GM23248 (cell line): ENCODE measurements around the gene VPS41. TPM values are rescaled to one million over a fixed set of nuclear protein-coding genes. Genes with fewer than 3 reads are reported as not detected.

Source experiments
- DNase-seq: peaks from one replicate; pipeline ENCODE4 v3.0.0-alpha.2; 2015
- H2AFZ ChIP-seq: fragments of 200-600 bp; sonication (generic); 2 replicates; pipeline ENCODE4 v1.6.1; 2016; ENCODE audit warnings: antibody characterized with exemption
- H3F3A ChIP-seq: fragments of 200-600 bp; sonication (generic); 2 replicates; pipeline ENCODE4 v1.6.1; 2016; ENCODE audit warnings: mild to moderate bottlenecking, antibody characterized with exemption, mixed run types; ENCODE audit not compliant: insufficient read depth
- H3K27ac ChIP-seq: fragments of 200-600 bp; sonication (generic); 2 replicates; pipeline ENCODE4 v1.5.1; 2016; ENCODE audit warnings: mild to moderate bottlenecking
- H3K27me3 ChIP-seq: fragments of 200-600 bp; sonication (generic); replicated peaks from 2 replicates; pipeline ENCODE4 v1.6.1; 2016; ENCODE audit warnings: mild to moderate bottlenecking; ENCODE audit not compliant: insufficient read depth
- H3K36me3 ChIP-seq: fragments of 200-600 bp; sonication (generic); 2 replicates; pipeline ENCODE4 v1.6.1; 2016; ENCODE audit warnings: low read depth, mild to moderate bottlenecking
- H3K4me1 ChIP-seq: fragments of 200-600 bp; sonication (generic); 2 replicates; pipeline ENCODE4 v1.6.1; 2016; ENCODE audit warnings: mild to moderate bottlenecking; ENCODE audit not compliant: insufficient read depth
- H3K4me2 ChIP-seq: fragments of 200-600 bp; sonication (generic); one replicate; pipeline ENCODE4 v1.6.1; 2016; ENCODE audit warnings: mild to moderate bottlenecking; ENCODE audit not compliant: unreplicated experiment
- H3K4me3 ChIP-seq: fragments of 200-600 bp; sonication (generic); 2 replicates; pipeline ENCODE4 v1.5.1; 2016; ENCODE audit warnings: mild to moderate bottlenecking
- H3K79me2 ChIP-seq: fragments of 200-600 bp; sonication (generic); 2 replicates; pipeline ENCODE4 v1.6.1; 2016; ENCODE audit warnings: mild to moderate bottlenecking; ENCODE audit not compliant: insufficient read depth
- H3K9ac ChIP-seq: fragments of 200-600 bp; sonication (generic); 2 replicates; pipeline ENCODE4 v1.6.1; 2016; ENCODE audit warnings: mild to moderate bottlenecking
- H3K9me2 ChIP-seq: fragments of 200-600 bp; sonication (generic); 2 replicates; pipeline ENCODE4 v1.6.1; 2016; ENCODE audit warnings: mixed run types, mild to moderate bottlenecking, moderate library complexity; ENCODE audit not compliant: insufficient read depth
- H3K9me3 ChIP-seq: fragments of 200-600 bp; sonication (generic); one replicate; pipeline ENCODE4 v1.6.1; 2017; ENCODE audit warnings: low read depth
- H4K20me1 ChIP-seq: fragments of 200-600 bp; sonication (generic); 2 replicates; pipeline ENCODE4 v1.6.0; 2016; ENCODE audit not compliant: insufficient read depth
- EZH2 ChIP-seq: fragments of 200-600 bp; sonication (generic); IDR thresholded peaks from 2 replicates; pipeline ENCODE4 v1.6.1; 2018; ENCODE audit warnings: antibody characterized with exemption, mild to moderate bottlenecking; ENCODE audit not compliant: insufficient read depth, poor library complexity, severe bottlenecking
- EZH2phosphoT487 ChIP-seq: fragments of 200-600 bp; sonication (generic); IDR thresholded peaks from 2 replicates; pipeline ENCODE4 v1.6.1; 2018; ENCODE audit warnings: antibody characterized with exemption, moderate library complexity, mild to moderate bottlenecking, low read depth; ENCODE audit not compliant: insufficient read depth
- WGBS, 2 experiments: methylation state at CpG; one replicate each; pipeline ENCODE4 v1.1.6; 2015 to 2017; ENCODE audit warnings: low lambda C conversion rate in 2 of 2, low coverage in 1 of 2; ENCODE audit errors: missing lambda C conversion rate in 2 of 2; 5-methylcytosine and 5-hydroxymethylcytosine counted together
- in situ Hi-C: fragments of 300-500 bp; cut with MboI; formaldehyde crosslinking; loops from 2 replicates; pipeline ENCODE4 v1.15.0; 2020
- polyA plus RNA-seq: library from polyadenylated mRNA; unstranded; fragments of >200 nt; fragmentation: Nextera tagmentation; extraction: Ambion mirVana; gene quantifications from 2 replicates; pipeline ENCODE4 v1.2.1, GENCODE V29; 2016
- total RNA-seq: library from RNA; depleted of rRNA; stranded (reverse); fragments of >200 nt; shearing (Covaris generic); gene quantifications from 2 replicates; pipeline ENCODE4 v1.2.3, GENCODE V29; 2014

The VPS41 gene
- total and polyA plus RNA-seq, 2 experiments from 2014 or later: 30.9 to 36.4 TPM

DNA sequence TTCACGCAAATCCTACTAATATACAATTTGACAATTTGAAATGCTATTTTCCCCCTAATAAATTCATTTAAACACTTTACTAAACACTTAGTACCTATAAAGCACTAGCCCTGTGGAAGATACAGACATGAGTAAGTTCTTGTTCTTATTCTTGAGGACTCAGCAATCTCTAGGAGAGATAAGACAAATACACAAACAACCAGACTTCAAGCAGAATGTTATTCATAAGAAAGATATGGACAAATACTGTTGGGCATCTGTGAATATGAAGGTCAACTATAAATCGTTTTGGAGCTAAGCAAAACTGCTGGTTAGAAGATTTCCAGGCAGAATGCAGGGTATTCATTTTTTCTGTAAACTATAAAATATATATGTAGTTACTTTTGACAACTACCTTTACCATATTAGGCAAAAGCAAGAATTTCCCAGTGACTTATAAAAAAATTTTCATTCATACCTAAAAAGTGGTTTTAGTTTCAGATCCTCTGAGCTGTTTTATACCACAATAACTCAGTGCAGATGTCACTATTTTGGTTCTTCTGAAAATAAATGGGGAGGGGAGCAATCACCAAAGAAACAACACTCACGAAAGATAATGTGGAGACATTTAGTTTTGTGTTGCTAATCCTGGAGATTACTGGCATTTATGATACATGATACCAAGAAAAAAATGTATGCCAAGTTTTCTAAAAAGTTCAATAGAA, 3.8 kb downstream of the VPS41 start:
- Histone ChIP-seq H3K36me3 (no peaks in the 10 kb centered on the region), H3K27me3 (no peaks in the 10 kb centered on the region), H3K4me1 (no peaks in the 10 kb centered on the region), H4K20me1 (no peaks in the 10 kb centered on the region), H3K9ac (no peak overlapping the region), H3F3A (no peaks in the 10 kb centered on the region), H3K4me3 (no peak overlapping the region), H3K27ac (no peak overlapping the region), H3K9me2 (no peaks in the 10 kb centered on the region), H3K4me2 (no peak overlapping the region), H3K9me3 (no peaks in the 10 kb centered on the region), H2AFZ (no peak overlapping the region), H3K79me2 (peaks cover 40% of the 10 kb centered on the region)
- 88 to 91% methylated on average over 3 of the region's 3 CpGs for WGBS, 2 experiments
- in situ Hi-C loops: no loop called here
- DNase-seq: no peak
- TF ChIP-seq EZH2phosphoT487 (no peak), EZH2 (no peak)

DNA sequence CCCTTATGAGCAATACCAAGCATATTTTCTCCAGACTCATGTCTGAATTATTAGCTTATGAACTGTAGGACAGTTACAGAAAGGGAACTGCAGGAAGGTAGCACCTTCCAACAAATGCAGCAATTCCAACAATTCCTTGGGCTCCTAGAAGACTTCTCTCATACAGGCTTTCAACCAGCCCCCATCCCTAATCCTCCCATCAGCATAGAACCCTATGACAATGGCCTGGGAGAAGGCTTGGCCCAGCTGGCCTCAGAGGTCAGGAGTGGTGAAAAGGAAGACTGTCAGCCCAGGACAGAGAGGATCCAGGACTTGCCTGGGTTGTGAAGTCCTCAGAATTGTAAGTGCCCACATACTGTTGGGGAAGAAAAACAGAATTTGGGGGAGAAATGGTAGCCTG, 5.9 kb downstream of the VPS41 start:
- Histone ChIP-seq H3K9me2 (no peaks in the 10 kb centered on the region), H2AFZ (no peak overlapping the region), H4K20me1 (no peaks in the 10 kb centered on the region), H3K79me2 (peaks cover 32% of the 10 kb centered on the region), H3K4me3 (no peak overlapping the region), H3K9ac (no peak overlapping the region), H3K27me3 (no peaks in the 10 kb centered on the region), H3K4me2 (no peak overlapping the region), H3K36me3 (no peaks in the 10 kb centered on the region), H3F3A (no peaks in the 10 kb centered on the region), H3K9me3 (no peaks in the 10 kb centered on the region), H3K4me1 (no peaks in the 10 kb centered on the region), H3K27ac (no peak overlapping the region)
- TF ChIP-seq EZH2phosphoT487 (no peak), EZH2 (no peak)
- in situ Hi-C loops: no loop called here
- no peak for DNase-seq

DNA sequence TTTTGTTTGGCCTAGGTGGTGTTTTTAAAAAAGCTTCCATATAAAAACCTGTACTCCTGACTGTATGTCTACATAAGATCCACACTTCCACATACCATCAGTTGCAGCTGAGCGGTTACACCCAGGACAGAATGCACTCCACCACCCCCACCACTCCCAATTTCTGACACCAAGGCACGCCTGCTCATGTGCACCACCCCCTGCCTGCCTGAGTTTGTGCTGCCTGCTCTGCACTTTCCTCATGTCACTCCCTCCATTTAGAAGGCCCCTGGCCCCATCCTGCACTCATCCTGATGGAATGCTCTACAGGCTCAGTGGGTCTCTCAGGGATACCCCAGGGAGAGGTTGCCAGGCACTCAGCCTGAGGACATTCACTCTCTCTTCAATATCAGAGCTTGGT, 6.5 kb downstream of the VPS41 start:
- Histone ChIP-seq H3K27ac (no peak overlapping the region), H3K4me2 (no peak overlapping the region), H3K4me3 (no peak overlapping the region), H3K9me2 (no peaks in the 10 kb centered on the region), H3K27me3 (no peaks in the 10 kb centered on the region), H3K36me3 (no peaks in the 10 kb centered on the region), H2AFZ (no peak overlapping the region), H3K9ac (no peak overlapping the region), H3K9me3 (no peaks in the 10 kb centered on the region), H3K4me1 (no peaks in the 10 kb centered on the region), H3F3A (no peaks in the 10 kb centered on the region), H4K20me1 (no peaks in the 10 kb centered on the region), H3K79me2 (peaks cover 26% of the 10 kb centered on the region)
- in situ Hi-C loops: no loop called here
- DNase-seq: no peak
- 100% methylated on average over 2 of the region's 2 CpGs for WGBS, 2 experiments
- no peak for TF ChIP-seq EZH2
- TF ChIP-seq EZH2phosphoT487: no peak

DNA sequence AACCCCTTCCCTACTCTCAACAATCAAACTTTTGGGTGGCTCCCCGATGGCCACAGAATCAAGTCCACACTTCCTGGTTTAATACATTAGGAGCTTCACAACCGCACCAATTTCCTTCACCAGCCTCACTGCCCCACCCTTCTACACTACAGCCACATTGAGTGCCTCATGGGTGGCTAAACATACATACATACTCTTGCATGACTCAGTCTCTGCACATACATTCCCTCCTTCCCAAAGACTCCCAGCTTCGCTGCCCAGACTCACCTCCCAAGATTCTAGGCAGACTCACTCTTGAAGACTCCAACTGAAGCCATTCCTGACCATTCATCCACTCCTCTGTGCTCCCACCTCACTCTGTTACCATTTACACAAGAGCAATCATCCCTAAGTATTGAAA, 15.9 kb downstream of the VPS41 start:
- H3K36me3 ChIP-seq: peaks cover 4% of the 10 kb centered on the region; the same call in 1 of the 2 replicates
- no peak for DNase-seq
- no peaks in the 10 kb centered on the region for H3K79me2 ChIP-seq
- TF ChIP-seq EZH2phosphoT487: no peak
- no peak for TF ChIP-seq EZH2
- 93 to 97% methylated on average over 3 of the region's 3 CpGs for WGBS, 2 experiments
- no peaks in the 10 kb centered on the region for H3K9me2 ChIP-seq
- no peaks in the 10 kb centered on the region for H3K4me1 ChIP-seq
- H3F3A ChIP-seq: no peaks in the 10 kb centered on the region
- no peaks in the 10 kb centered on the region for H3K27me3 ChIP-seq
- no peaks in the 10 kb centered on the region for H3K9me3 ChIP-seq
- no peaks in the 10 kb centered on the region for H4K20me1 ChIP-seq
- no peak overlapping the region for H3K4me2 ChIP-seq
- no peak overlapping the region for H3K9ac ChIP-seq
- H2AFZ ChIP-seq: no peak overlapping the region
- no peak overlapping the region for H3K4me3 ChIP-seq
- H3K27ac ChIP-seq: no peak overlapping the region
- in situ Hi-C loops: no loop called here
